ENCODE data around the gene PRPF19. TPM values are rescaled to one million over a fixed set of nuclear protein-coding genes. Genes with fewer than 3 reads are reported as not detected.
A peak's percentile ranks its signal among the peaks of the same experiment; 100 is the strongest.

The PRPF19 gene
- total RNA-seq, 1 donor, result 39.8 TPM

GRCh38 chr11:60905551-60906113 is 753 bp downstream of the PRPF19 start:
- TF ChIP-seq CTCF (IDR thresholded peaks at IDR 0.05; ENCODE audit: extremely low read depth, low read depth, low read length), result no peak
- Histone ChIP-seq H4K20me1 (ENCODE audit: insufficient read depth, low read length) (peaks cover 28% of the 10 kb centered on the region), H3K4me2 (ENCODE audit: insufficient read depth, low read length) (peak overlapping the region; percentile 96), H3K36me3 (ENCODE audit: insufficient read depth, low read length) (peaks cover 26% of the 10 kb centered on the region), H3K27me3 (ENCODE audit: insufficient read depth, low read length) (peaks cover 7% of the 10 kb centered on the region), H3K9me3 (ENCODE audit: low read depth, low read length) (no peaks in the 10 kb centered on the region), H2AFZ (ENCODE audit: low read length) (peak overlapping the region; percentile 86), H3K4me3 (ENCODE audit: insufficient read depth, low read length) (peak overlapping the region; percentile 89), H3K27ac (ENCODE audit: low read depth, low read length) (peak overlapping the region; percentile 76), H3K4me1 (ENCODE audit: insufficient read depth, low read length) (peaks cover 20% of the 10 kb centered on the region), H3K79me2 (ENCODE audit: insufficient read depth, low read length) (peaks cover 38% of the 10 kb centered on the region)
- DNase-seq (ENCODE audit: insufficient read length, low spot score, missing footprints), result peak; percentile 87

- Histone ChIP-seq H3K4me3 (ENCODE audit: insufficient read depth, low read length) (peak overlapping the region; percentile 89), H3K9me3 (ENCODE audit: low read depth, low read length) (no peaks in the 10 kb centered on the region), H3K27ac (ENCODE audit: low read depth, low read length) (peak overlapping the region; percentile 76), H4K20me1 (ENCODE audit: insufficient read depth, low read length) (peaks cover 28% of the 10 kb centered on the region), H3K79me2 (ENCODE audit: insufficient read depth, low read length) (peaks cover 38% of the 10 kb centered on the region), H3K27me3 (ENCODE audit: insufficient read depth, low read length) (peaks cover 2% of the 10 kb centered on the region), H3K36me3 (ENCODE audit: insufficient read depth, low read length) (peaks cover 32% of the 10 kb centered on the region), H2AFZ (ENCODE audit: low read length) (peak overlapping the region; percentile 6), H3K4me1 (ENCODE audit: insufficient read depth, low read length) (peaks cover 20% of the 10 kb centered on the region), H3K4me2 (ENCODE audit: insufficient read depth, low read length) (peak overlapping the region; percentile 96)
- TF ChIP-seq CTCF (IDR thresholded peaks at IDR 0.05; ENCODE audit: extremely low read depth, low read depth, low read length), result no peak
- no peak for DNase-seq (ENCODE audit: insufficient read length, low spot score, missing footprints)
Measured at GRCh38 chr11:60905047-60905446, 1.3 kb downstream of the PRPF19 start.

GRCh38 chr11:60902625-60903024 is 3.8 kb downstream of the PRPF19 start:
- no peak overlapping the region for H2AFZ ChIP-seq (ENCODE audit: low read length)
- DNase-seq (ENCODE audit: insufficient read length, low spot score, missing footprints), result no peak
- H3K4me2 ChIP-seq (ENCODE audit: insufficient read depth, low read length), result no peak overlapping the region
- peaks cover 20% of the 10 kb centered on the region for H3K4me1 ChIP-seq (ENCODE audit: insufficient read depth, low read length)
- no peak overlapping the region for H3K27ac ChIP-seq (ENCODE audit: low read depth, low read length)
- TF ChIP-seq CTCF (IDR thresholded peaks at IDR 0.05; ENCODE audit: extremely low read depth, low read depth, low read length), result no peak
- peaks cover 41% of the 10 kb centered on the region for H3K79me2 ChIP-seq (ENCODE audit: insufficient read depth, low read length)
- H3K27me3 ChIP-seq (ENCODE audit: insufficient read depth, low read length), result no peaks in the 10 kb centered on the region
- H3K9me3 ChIP-seq (ENCODE audit: low read depth, low read length), result no peaks in the 10 kb centered on the region
- no peak overlapping the region for H3K4me3 ChIP-seq (ENCODE audit: insufficient read depth, low read length)
- peaks cover 49% of the 10 kb centered on the region for H3K36me3 ChIP-seq (ENCODE audit: insufficient read depth, low read length)
- peaks cover 37% of the 10 kb centered on the region for H4K20me1 ChIP-seq (ENCODE audit: insufficient read depth, low read length)

GRCh38 chr11:60900673-60901404 is 5.5 kb downstream of the PRPF19 start:
- Histone ChIP-seq H3K4me1 (ENCODE audit: insufficient read depth, low read length) (peaks cover 13% of the 10 kb centered on the region), H4K20me1 (ENCODE audit: insufficient read depth, low read length) (peaks cover 37% of the 10 kb centered on the region), H2AFZ (ENCODE audit: low read length) (no peak overlapping the region), H3K9me3 (ENCODE audit: low read depth, low read length) (no peaks in the 10 kb centered on the region), H3K27me3 (ENCODE audit: insufficient read depth, low read length) (no peaks in the 10 kb centered on the region), H3K27ac (ENCODE audit: low read depth, low read length) (no peak overlapping the region), H3K4me3 (ENCODE audit: insufficient read depth, low read length) (no peak overlapping the region), H3K4me2 (ENCODE audit: insufficient read depth, low read length) (no peak overlapping the region), H3K36me3 (ENCODE audit: insufficient read depth, low read length) (peaks cover 67% of the 10 kb centered on the region), H3K79me2 (ENCODE audit: insufficient read depth, low read length) (peaks cover 39% of the 10 kb centered on the region)
- TF ChIP-seq CTCF (IDR thresholded peaks at IDR 0.05; ENCODE audit: extremely low read depth, low read depth, low read length), result no peak
- DNase-seq (ENCODE audit: insufficient read length, low spot score, missing footprints), result no peak

All from osteoblast (primary cell).